IMR-90 (cell line): Measurements from ENCODE around the gene COL18A1. TPM values are rescaled to one million over a fixed set of nuclear protein-coding genes. Genes with fewer than 3 reads are reported as not detected.

Experiments
- ATAC-seq: fragments of 200-7000 bp; cut with Tn5 transposase; 2 replicates; pipeline ENCODE4 v1.9.1; 2020; ENCODE audit warnings: low read depth, mild to moderate bottlenecking, moderate library complexity
- BruUV-seq: library from RNA; stranded (reverse); fragments of 400-500 nt; replicated peaks from 2 replicates; lab custom pipeline; 2021; lab: Mats Ljungman, UMichigan
- CTCF ChIA-PET: fragments of 300-600 bp; formaldehyde crosslinking; extraction: SDS; loops from one replicate; lab custom pipeline; 2021; ENCODE audit warnings: antibody characterized with exemption; lab: Yijun Ruan, JAX
- POLR2A ChIA-PET: fragments of 300-600 bp; sonication (Branson Sonifier 250); formaldehyde crosslinking; loops from one replicate; lab custom pipeline; 2022; ENCODE audit warnings: antibody characterized with exemption; ENCODE audit not compliant: unreplicated experiment; lab: Charles Lee
- DNase-seq: peaks from one replicate; pipeline ENCODE4 v3.0.0; 2013
- H2AFZ ChIP-seq: replicated peaks from 2 replicates; pipeline ENCODE3; 2013; ENCODE audit warnings: low read length, mild to moderate bottlenecking; ENCODE audit not compliant: poor library complexity
- H2AK5ac ChIP-seq: 2 replicates; pipeline ENCODE4 v1.6.1; 2013; ENCODE audit warnings: low read depth, low read length, inconsistent platforms
- H2AK9ac ChIP-seq: replicated peaks from 2 replicates; pipeline ENCODE3; 2013; ENCODE audit warnings: mild to moderate bottlenecking, low read depth, low read length, moderate library complexity; ENCODE audit not compliant: poor library complexity
- H2BK120ac ChIP-seq: 2 replicates; pipeline ENCODE4 v1.6.1; 2013; ENCODE audit warnings: low read depth, low read length, inconsistent platforms
- H2BK15ac ChIP-seq: 3 replicates; pipeline ENCODE4 v1.6.1; 2013; ENCODE audit warnings: low read depth, low read length, inconsistent platforms
- H2BK20ac ChIP-seq: 2 replicates; pipeline ENCODE4 v1.6.1; 2013; ENCODE audit warnings: low read depth, mild to moderate bottlenecking, inconsistent platforms, low read length, moderate library complexity
- H2BK5ac ChIP-seq: 2 replicates; pipeline ENCODE4 v1.6.1; 2013; ENCODE audit warnings: mild to moderate bottlenecking, low read depth, low read length, inconsistent platforms; ENCODE audit not compliant: poor library complexity, severe bottlenecking
- H3K14ac ChIP-seq: replicated peaks from 2 replicates; pipeline ENCODE4 v1.6.1; 2013; ENCODE audit warnings: low read depth, low read length, inconsistent platforms
- H3K18ac ChIP-seq: 2 replicates; pipeline ENCODE4 v1.6.1; 2013; ENCODE audit warnings: low read depth, low read length, control low read depth
- H3K23ac ChIP-seq: 2 replicates; pipeline ENCODE4 v1.6.1; 2013; ENCODE audit warnings: low read depth, low read length, inconsistent platforms
- H3K27ac ChIP-seq: 2 replicates; pipeline ENCODE4 v1.5.1; 2013; ENCODE audit warnings: mild to moderate bottlenecking, control low read depth, low read length; ENCODE audit not compliant: insufficient read depth
- H3K27me3 ChIP-seq: 2 replicates; pipeline ENCODE4 v1.6.1; 2013; ENCODE audit warnings: low read length; ENCODE audit not compliant: control insufficient read depth, insufficient read depth
- H3K36me3 ChIP-seq: 2 replicates; pipeline ENCODE4 v1.6.1; 2013; ENCODE audit warnings: low read length, mixed read lengths; ENCODE audit not compliant: control insufficient read depth, insufficient read depth
- H3K4ac ChIP-seq: 2 replicates; pipeline ENCODE4 v1.6.1; 2013; ENCODE audit warnings: low read depth, low read length, inconsistent platforms
- H3K4me1 ChIP-seq: 2 replicates; pipeline ENCODE4 v1.6.1; 2013; ENCODE audit warnings: low read length, mixed read lengths; ENCODE audit not compliant: control insufficient read depth, insufficient read depth
- H3K4me2 ChIP-seq: 2 replicates; pipeline ENCODE4 v1.6.1; 2013; ENCODE audit warnings: low read depth, mild to moderate bottlenecking, control low read depth, low read length, moderate library complexity
- H3K4me3 ChIP-seq: 2 replicates; pipeline ENCODE4 v1.5.1; 2013; ENCODE audit warnings: low read depth, mild to moderate bottlenecking, control low read depth, low read length, moderate library complexity; ENCODE audit not compliant: insufficient read depth
- H3K56ac ChIP-seq: 2 replicates; pipeline ENCODE4 v1.6.1; 2013; ENCODE audit warnings: low read length, inconsistent platforms; ENCODE audit not compliant: insufficient read depth; ENCODE audit errors: extremely low read depth
- H3K79me1 ChIP-seq, 2 experiments: 2 replicates each; pipeline ENCODE4 v1.6.1; 2013; ENCODE audit warnings: low read length in 2 of 2, inconsistent platforms in 1 of 2, low read depth in 1 of 2
- H3K9ac ChIP-seq: 2 replicates; pipeline ENCODE4 v1.6.1; 2013; ENCODE audit warnings: low read depth, low read length, control low read depth
- H3K9me1 ChIP-seq: 2 replicates; pipeline ENCODE4 v1.6.1; 2013; ENCODE audit warnings: low read length, inconsistent platforms; ENCODE audit not compliant: insufficient read depth
- H3K9me3 ChIP-seq: 2 replicates; pipeline ENCODE4 v1.6.1; 2013; ENCODE audit warnings: low read length; ENCODE audit not compliant: control insufficient read depth, insufficient read depth
- H4K20me1 ChIP-seq: 2 replicates; pipeline ENCODE4 v1.6.1; 2013; ENCODE audit warnings: low read length, inconsistent platforms; ENCODE audit not compliant: insufficient read depth
- H4K5ac ChIP-seq: 2 replicates; pipeline ENCODE4 v1.6.1; 2013; ENCODE audit warnings: mild to moderate bottlenecking, low read depth, low read length, control low read depth
- H4K8ac ChIP-seq, 2 experiments: 2 replicates each; pipeline ENCODE4 v1.6.1; 2013; ENCODE audit warnings: low read depth in 2 of 2, low read length in 2 of 2, control low read depth in 1 of 2, inconsistent platforms in 1 of 2
- H4K91ac ChIP-seq: 2 replicates; pipeline ENCODE4 v1.6.1; 2013; ENCODE audit warnings: low read depth, low read length, inconsistent platforms; ENCODE audit not compliant: insufficient read depth
- BHLHE40 ChIP-seq: fragments of 150-350 bp; IDR thresholded peaks from 2 replicates; pipeline ENCODE4 v1.6.1; 2016; ENCODE audit warnings: mild to moderate bottlenecking, low read depth, low read length
- CHD1 ChIP-seq: IDR thresholded peaks from 2 replicates; pipeline ENCODE4 v1.6.1; 2012; ENCODE audit warnings: low read depth, low read length, improper control_type of control experiment
- FOS ChIP-seq: fragments of 150-350 bp; IDR thresholded peaks from 2 replicates; pipeline ENCODE4 v1.6.1; 2016; ENCODE audit warnings: low read depth, low read length
- MXI1 ChIP-seq: IDR thresholded peaks from 2 replicates; pipeline ENCODE4 v1.6.1; 2012; ENCODE audit warnings: low read depth, mild to moderate bottlenecking, low read length, moderate library complexity, borderline replicate concordance
- NFE2L2 ChIP-seq: fragments of 150-350 bp; IDR thresholded peaks from 2 replicates; pipeline ENCODE4 v1.6.1; 2016; ENCODE audit warnings: low read depth, mild to moderate bottlenecking, low read length
- SMC3 ChIP-seq: fragments of 150-350 bp; IDR thresholded peaks from 2 replicates; pipeline ENCODE4 v1.6.1; 2016; ENCODE audit warnings: low read depth, mild to moderate bottlenecking, antibody characterized with exemption, low read length, moderate library complexity
- WGBS, 2 experiments: methylation state at CpG; one replicate each; pipeline versions ENCODE4 v1.1.5 to v1.1.7; 2013; ENCODE audit warnings: missing lambda C conversion rate in 2 of 2; ENCODE audit not compliant: insufficient read length in 1 of 2; ENCODE audit errors: extremely low coverage in 2 of 2; 5-methylcytosine and 5-hydroxymethylcytosine counted together
- dilution Hi-C: fragments of 300-500 bp; cut with HindIII; formaldehyde crosslinking; loops from one replicate; pipeline ENCODE4 v1.14.3; 2018; ENCODE audit warnings: low sequenced_read_pairs; ENCODE audit not compliant: unreplicated experiment
- in situ Hi-C: fragments of 300-500 bp; cut with MboI; formaldehyde crosslinking; loops from 3 replicates; pipeline ENCODE4 v1.14.3; 2019; ENCODE audit warnings: low sequenced_read_pairs, inconsistent platforms, mixed read lengths
- intact Hi-C: fragments of 100-400 bp; cut with micrococcal nuclease; formaldehyde crosslinking; loops from 2 replicates; pipeline ENCODE4 v1.10.0; 2022
- polyA plus RNA-seq, 3 experiments: library from polyadenylated mRNA; depleted of rRNA; stranded (reverse); fragments of >200 nt; gene quantifications; 2 replicates each; pipeline ENCODE4 v1.2.3, GENCODE V29; 2012; ENCODE audit warnings: low replicate concordance in 1 of 3
- total RNA-seq: library from RNA; depleted of rRNA; stranded (reverse); fragments of >200 nt; gene quantifications from 2 replicates; pipeline ENCODE4 v1.2.3, GENCODE V29; 2012
- TF ChIP-seq, protein P1 (sequence below): fragments of 150-350 bp; IDR thresholded peaks from 2 replicates; pipeline ENCODE4 v1.6.1; 2017; ENCODE audit warnings: mild to moderate bottlenecking, antibody characterized with exemption, low read length, low read depth

COL18A1 gene
- total and polyA plus RNA-seq, 2 of the 4 experiments (the other 2 are of a cell fraction): 4.3 to 46.7 TPM

DNA sequence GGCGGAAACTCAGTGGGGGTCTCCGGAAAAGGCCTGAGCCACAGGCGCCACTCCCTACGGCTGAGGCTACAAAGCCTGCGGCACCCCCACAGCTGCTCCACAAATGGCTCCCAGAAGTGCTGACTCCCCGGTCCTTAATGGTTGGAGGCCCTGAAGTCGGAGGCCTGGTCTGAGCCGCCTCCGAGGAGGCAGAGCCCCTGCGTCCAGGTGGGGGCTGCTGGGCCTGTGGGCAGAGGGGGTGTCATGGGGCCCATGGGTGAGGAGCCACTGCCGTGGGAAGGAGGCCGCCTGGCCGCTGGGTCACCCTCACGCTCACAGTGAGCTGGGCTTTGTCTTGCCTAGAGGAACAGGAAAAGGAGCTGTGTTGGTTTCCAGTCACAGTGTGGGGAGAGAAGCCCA, 12.4 kb upstream of the COL18A1 start:
- Histone ChIP-seq H3K4me2 (no peak overlapping the region), H3K56ac (no peak overlapping the region), H3K4ac (no peak overlapping the region), H3K27me3 (peaks cover 11% of the 10 kb centered on the region), H3K9me3 (no peaks in the 10 kb centered on the region), H2BK20ac (no peak overlapping the region), H3K4me3 (no peak overlapping the region), H3K14ac (no peak overlapping the region), H3K9me1 (peaks cover 3% of the 10 kb centered on the region), H4K20me1 (no peaks in the 10 kb centered on the region; the same call in 1 of the 2 replicates), H3K36me3 (no peaks in the 10 kb centered on the region), H2BK5ac (no peak overlapping the region), H3K23ac (no peak overlapping the region), H3K79me1 (peaks cover 0 to 4% of the 10 kb centered on the region in 2 experiments; a peak in 2 of 4 replicates), H4K8ac (no peak overlapping the region), H2BK15ac (no peak overlapping the region), H3K27ac (no peak overlapping the region), H3K18ac (no peak overlapping the region), H2AK5ac (no peak overlapping the region), H3K9ac (no peak overlapping the region), H2AFZ (no peak overlapping the region), H2AK9ac (no peak overlapping the region), H4K91ac (no peak overlapping the region), H3K4me1 (peaks cover 5% of the 10 kb centered on the region; the same call in 1 of the 2 replicates), H4K5ac (no peak overlapping the region), H2BK120ac (no peak overlapping the region)
- 84% methylated on average over 5 of the region's 14 CpGs; no CpG with 5 or more reads in 1 of the 2 experiments for WGBS, 2 experiments
- ATAC-seq: no peak
- in situ Hi-C loops: no loop called here
- ChIA-PET POLR2A (no interaction called here), CTCF (no interaction called here)
- TF ChIP-seq SMC3 (no peak), MXI1 (no peak), FOS (no peak), NFE2L2 (no peak), CHD1 (no peak), BHLHE40 (no peak)
- TF ChIP-seq, protein P1, sequence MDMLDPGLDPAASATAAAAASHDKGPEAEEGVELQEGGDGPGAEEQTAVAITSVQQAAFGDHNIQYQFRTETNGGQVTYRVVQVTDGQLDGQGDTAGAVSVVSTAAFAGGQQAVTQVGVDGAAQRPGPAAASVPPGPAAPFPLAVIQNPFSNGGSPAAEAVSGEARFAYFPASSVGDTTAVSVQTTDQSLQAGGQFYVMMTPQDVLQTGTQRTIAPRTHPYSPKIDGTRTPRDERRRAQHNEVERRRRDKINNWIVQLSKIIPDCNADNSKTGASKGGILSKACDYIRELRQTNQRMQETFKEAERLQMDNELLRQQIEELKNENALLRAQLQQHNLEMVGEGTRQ: no peak
- DNase-seq: no peak
- intact Hi-C loops: no loop called here
- no TSS peak for BruUV-seq
- dilution Hi-C loops: no loop called here
